HuH-7 (cell line): Measurements from ENCODE around the gene PTPRM.

ENCODE experiments used
- DNase-seq: peaks from one replicate; pipeline ENCODE4 v3.0.0; 2011; ENCODE audit warnings: low spot score

The PTPRM gene

DNA sequence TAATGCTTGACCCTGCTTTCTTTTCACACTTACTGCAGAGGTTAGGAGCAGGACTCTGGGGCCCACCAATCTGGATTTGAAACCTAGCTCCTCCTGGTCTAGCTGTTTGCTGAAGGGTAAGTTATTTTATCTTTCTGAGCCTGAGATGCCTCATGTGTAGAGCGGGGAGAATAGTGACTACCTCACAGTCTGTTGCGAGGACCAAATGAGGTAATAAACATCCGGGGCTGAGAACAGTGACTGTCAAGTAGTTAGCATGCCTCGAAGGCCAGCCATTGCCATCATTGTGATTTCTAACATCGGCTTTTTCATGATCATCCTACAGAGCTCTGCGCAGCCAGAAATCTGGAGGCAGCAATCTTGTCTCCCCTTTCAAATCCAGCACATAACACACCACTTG lies 32.9 kb downstream of the PTPRM start:
- no peak for DNase-seq

DNA sequence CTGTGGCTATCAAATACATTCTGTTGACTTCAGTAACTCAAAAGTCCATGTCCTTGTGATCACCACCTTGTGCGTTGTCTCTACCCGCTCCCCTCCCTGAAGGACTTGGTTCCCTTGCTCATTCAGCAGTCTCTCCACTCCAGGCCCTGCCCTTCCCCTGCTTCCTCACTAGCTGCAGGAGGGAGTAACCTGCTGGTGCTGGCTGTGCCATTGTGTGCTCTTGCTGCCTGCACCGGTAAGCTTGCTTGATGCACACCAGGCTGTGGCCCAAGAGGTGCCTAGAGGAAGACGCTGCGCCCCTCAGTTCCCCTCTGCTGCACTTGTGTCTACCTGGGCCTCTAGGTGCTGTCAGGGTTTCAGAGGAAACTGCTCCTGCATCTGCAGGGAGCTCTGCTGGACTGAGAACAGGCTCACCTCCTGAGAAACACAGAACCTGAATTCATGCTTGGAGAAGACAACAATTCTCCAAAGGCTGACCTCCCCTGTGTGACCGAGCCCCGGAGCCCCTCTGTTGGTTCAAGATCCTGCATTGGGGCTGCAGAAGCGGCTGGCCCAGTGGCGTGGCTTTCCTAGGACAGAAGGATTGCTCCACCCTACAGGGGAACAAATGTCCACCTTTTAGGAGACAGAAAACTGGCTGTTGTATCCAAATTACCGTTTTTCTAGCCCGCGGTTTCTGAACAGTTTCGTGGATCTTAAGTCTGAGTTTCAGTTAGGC lies 33.6 kb downstream of the PTPRM start:
- DNase-seq = no peak

DNA sequence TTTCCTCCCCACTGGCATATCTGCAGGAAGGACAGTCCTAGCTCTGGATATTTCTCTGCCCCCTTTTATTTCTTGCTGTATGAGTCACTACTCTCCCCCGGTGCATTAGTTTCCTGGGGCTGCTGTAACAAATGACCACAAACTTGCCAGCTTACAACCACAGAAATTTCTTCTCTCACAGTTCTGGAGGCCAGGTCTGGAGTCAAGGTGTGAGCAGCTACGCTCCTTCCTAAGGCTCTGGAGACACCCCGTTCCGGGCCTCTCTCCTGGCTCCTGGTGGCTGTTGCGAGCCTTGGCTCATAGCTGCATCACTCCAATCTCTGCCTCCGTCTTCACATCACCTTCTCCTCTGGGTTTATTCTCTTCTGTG lies 34.1 kb downstream of the PTPRM start:
- no peak for DNase-seq

DNA sequence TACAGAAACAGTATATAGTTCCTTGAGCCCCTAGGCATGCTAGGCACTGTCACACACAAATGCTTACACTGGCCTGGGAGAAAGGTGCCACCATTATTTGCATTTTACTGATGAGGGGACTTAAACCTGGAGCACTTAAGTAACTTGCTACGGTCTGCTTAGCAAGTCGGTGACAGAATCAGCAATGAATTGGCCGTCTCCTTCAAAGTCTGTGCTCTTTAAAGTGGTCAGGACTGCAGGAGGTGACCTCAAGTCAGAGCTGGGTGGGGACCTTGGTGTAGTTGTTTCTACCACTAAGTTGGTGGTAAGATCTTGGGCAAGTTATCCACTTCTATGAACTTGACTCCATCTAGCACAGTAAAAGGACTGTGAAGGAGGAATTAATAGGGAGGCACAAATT lies 34.8 kb downstream of the PTPRM start:
- no peak for DNase-seq

GRCh38 chr18:7603259-7604000 lies 36.3 kb downstream of the PTPRM start:
- DNase-seq = no peak

DNA sequence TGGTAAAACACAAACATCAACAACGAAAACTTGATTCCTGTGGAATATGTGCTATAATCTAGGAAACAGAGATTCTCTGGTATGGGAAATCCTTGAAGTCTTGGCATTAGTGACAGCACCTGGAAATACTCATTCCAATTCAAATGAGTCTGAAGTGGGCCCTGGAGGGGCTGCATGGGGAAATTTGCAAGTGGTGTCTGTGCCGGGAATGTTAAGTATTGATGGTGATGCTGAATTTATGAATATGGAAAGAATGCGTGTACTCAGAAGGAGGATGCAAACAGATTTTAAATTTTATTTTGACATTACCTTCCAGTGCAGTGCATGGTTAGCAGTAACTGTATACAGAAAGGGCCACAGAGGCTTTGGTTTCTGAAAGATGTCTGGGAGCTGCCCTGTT lies 37.2 kb downstream of the PTPRM start:
- DNase-seq = no peak

- DNase-seq = no peak
These were observed 38.6 kb downstream of the PTPRM start for GRCh38 chr18:7605705-7606104.

- no peak for DNase-seq
These were observed 40.5 kb downstream of the PTPRM start for GRCh38 chr18:7607540-7608173.

- no peak for DNase-seq
These were observed 41.0 kb downstream of the PTPRM start for GRCh38 chr18:7608174-7608550.

- DNase-seq = no peak
These were observed 41.7 kb downstream of the PTPRM start for GRCh38 chr18:7608781-7609201.

GRCh38 chr18:7609617-7610016 lies 42.5 kb downstream of the PTPRM start:
- DNase-seq = no peak

GRCh38 chr18:7614042-7614441 lies 46.9 kb downstream of the PTPRM start:
- no peak for DNase-seq

- DNase-seq = no peak
These were observed 48.7 kb downstream of the PTPRM start for GRCh38 chr18:7615840-7616239.

GRCh38 chr18:7616661-7617060 lies 49.5 kb downstream of the PTPRM start:
- DNase-seq = no peak

- DNase-seq = no peak
These were observed 50.8 kb downstream of the PTPRM start for GRCh38 chr18:7617738-7618422.

DNA sequence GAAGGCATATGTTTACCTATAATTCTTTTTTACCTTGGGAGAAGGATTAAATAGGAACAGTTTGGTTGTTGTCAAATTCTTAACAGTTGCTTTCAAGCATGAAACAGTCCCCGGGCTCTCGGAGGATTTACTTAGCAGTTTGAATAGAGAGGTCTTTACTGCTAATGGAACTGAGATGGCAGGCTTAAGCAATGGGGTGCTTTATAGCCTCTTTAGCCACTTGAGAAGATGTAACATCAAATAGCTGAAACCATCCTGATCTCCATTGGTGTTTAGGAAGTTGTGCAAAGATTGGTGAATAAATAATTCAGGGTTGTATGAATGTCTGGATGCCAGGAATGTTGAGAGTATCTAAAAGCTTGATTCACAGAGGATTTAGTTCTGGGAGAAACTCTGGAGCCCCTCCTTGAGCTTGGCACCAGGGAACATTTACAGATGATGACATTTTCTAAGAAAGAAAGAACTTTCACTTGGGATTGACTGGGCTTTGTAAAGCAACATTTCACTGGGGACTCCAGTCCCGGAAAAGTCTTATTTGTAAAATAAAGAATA lies 51.9 kb downstream of the PTPRM start:
- no peak for DNase-seq

DNA sequence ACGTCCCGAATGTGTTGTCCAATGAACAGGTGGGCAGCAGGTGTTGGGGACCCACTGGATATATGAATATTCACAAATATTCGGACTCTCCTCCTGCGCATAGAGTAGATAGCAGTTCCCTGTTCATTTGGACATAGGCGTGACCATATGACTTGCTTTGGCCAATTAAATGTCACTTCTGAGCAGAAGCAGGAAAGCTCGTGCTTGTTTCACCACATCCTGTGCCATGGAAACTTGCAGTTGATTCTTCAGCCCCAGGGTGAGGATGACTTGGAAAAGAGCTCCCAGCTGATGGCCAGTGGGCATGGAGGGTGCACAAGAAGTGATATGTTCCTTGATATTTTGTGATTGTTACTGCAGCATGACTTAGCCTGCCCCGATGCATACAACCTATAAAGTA lies 52.6 kb downstream of the PTPRM start:
- DNase-seq = no peak

DNA sequence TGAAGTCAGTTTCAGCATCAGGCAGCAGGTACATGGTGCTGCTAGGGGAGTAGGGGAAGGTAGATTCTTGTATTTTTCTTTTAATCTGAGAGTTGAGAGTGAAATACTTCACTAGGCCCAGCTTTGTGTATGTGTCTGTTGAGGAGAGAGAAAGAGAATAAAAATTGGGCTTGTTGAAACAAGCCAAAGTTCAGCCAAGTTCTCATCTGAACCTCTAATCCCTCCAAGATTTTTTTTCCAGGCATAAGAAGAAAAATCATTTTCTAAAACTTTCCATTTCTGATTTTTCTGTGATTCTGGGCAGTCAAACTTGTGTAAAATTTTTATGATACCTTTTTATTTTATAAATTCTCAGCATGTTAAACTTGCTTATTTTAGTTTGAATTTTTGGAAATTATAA lies 55.6 kb downstream of the PTPRM start:
- no peak for DNase-seq

- no peak for DNase-seq
These were observed 56.6 kb downstream of the PTPRM start for GRCh38 chr18:7623681-7624080.

DNA sequence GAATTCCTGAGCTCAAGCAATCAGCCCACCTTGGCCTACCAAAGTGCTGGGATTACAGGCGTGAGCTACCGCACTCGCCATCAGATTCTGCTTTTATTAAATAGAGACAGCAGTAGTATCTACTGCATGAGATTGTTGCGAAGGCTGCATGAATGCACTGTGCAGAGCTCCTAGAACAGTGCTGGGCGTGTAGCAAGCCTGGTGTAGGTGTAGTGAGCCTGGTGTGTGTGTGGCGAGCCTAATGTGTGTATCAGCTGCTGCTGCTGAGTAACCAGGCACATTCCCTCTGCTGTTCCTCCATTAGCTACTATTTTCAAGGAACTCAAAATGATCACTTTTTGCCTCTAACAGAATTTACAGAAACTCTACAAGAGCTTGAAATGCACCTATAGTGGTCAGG lies 57.6 kb downstream of the PTPRM start:
- DNase-seq = no peak

DNA sequence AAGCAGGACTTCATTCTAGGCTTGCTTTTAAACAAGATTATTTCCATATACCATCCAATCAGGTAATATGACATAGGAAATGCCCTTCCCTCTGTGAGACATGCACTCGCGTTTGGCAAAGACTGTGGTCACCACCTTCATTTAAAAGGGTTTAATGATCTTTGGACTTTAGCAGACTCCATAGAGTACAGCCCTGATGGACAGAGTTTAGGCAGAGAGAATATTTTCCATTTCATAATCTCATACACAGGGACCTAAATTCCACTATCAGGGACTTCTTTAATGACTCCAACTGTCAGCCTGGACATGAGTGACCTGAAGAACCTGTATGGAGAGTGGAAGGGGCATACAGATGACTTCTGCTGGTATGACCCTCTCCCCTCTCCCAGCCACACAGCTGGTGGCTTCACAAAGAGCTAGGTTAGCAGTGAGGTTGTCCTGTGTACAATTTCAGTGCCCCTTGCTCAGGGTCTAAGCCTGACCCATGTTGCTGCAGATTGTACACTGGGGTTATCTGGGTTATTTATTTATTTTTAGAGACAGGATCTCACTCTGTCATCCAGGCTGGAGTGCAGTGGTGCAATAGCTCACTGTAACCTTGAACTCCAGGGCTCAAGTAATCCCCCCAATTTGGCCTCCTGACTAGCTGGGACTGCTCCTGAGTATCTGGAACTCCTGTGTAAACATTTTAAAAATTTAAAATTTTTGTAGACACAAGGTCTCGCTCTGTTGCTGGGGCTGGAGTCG lies 59.2 kb downstream of the PTPRM start:
- peak; percentile 34 for DNase-seq

DNA sequence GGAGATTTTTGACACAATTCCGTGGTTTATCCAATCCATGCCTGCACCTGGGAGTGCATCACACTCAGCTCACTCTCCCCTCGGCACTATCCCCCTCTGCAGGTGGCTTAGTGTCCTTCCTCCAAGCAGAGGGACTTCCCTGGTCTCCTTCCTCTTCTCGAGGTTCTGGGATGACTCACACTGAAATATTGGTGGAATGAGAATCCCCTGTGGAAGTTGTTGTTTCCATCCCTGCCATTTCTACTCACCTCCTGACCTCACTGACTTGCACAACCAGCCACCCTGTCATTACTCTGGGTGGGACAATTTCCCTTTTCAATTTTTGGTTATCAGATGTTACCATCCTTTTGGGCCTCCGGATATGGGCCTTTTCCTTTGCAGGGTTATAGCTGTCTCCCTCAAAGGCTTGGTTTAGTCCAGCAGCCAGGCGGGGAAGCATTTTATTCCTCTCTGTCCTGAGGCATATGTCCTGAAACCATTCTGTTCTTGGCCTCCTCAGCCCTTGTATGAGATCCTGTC lies 59.9 kb downstream of the PTPRM start:
- DNase-seq = peak; percentile 26
